Type B pancreatic cell (in vitro differentiated cells): ENCODE data around the gene SNED1. TPM values are rescaled to one million over a fixed set of nuclear protein-coding genes. Genes with fewer than 3 reads are reported as not detected.
A peak's percentile ranks its signal among the peaks of the same experiment; 100 is the strongest.
"Not testable (repeated sequence)": the region's sequence is repeated elsewhere in the genome, so short reads cannot be mapped to it uniquely, and the experiment has no call there.

Experiments
- DNase-seq: peaks from one replicate; pipeline ENCODE4 v3.0.0; 2021; ENCODE audit warnings: mixed read lengths; ENCODE audit not compliant: unreplicated experiment; ENCODE audit errors: extremely low spot score
- H3K27ac Mint-ChIP-seq: 2 replicates; pipeline ENCODE4 v1.8.0; 2021; ENCODE audit warnings: mild to moderate bottlenecking, mixed read lengths
- H3K27me3 Mint-ChIP-seq: 2 replicates; pipeline ENCODE4 v1.8.0; 2021; ENCODE audit warnings: mixed read lengths
- H3K36me3 Mint-ChIP-seq: 2 replicates; pipeline ENCODE4 v1.8.0; 2021; ENCODE audit warnings: mixed read lengths
- H3K4me1 Mint-ChIP-seq: one replicate; pipeline ENCODE4 v1.8.0; 2021; ENCODE audit warnings: mixed read lengths; ENCODE audit not compliant: unreplicated experiment
- H3K4me3 Mint-ChIP-seq: 2 replicates; pipeline ENCODE4 v1.8.0; 2021; ENCODE audit warnings: mild to moderate bottlenecking, mixed read lengths
- H3K9me3 Mint-ChIP-seq: 2 replicates; pipeline ENCODE4 v1.8.0; 2021; ENCODE audit warnings: mixed read lengths
- CTCF ChIP-seq: fragments of 200-600 bp; sonication (generic); conservative IDR thresholded peaks from 2 replicates; pipeline ENCODE4 v1.5.0; 2021; ENCODE audit warnings: antibody characterized with exemption, mild to moderate bottlenecking
- total RNA-seq: library from RNA; stranded (reverse); gene quantifications from 2 replicates; pipeline ENCODE4 v1.2.1, GENCODE V29; 2021; ENCODE audit warnings: low replicate concordance

The SNED1 gene
- total RNA-seq, 1 donor from 2014 or later, result 140 TPM

GRCh38 chr2:241102239-241102803 is 103.9 kb downstream of the SNED1 start, which contains the start of gene MTERF4:
TSS of gene MTERF4 (minus strand) at chr2:241102287. CDS start at chr2:241102273, 14 bp downstream.
- DNase-seq, result peak; percentile 90
- TF ChIP-seq CTCF, result no peak

GRCh38 chr2:241103176-241103595 is 104.8 kb downstream of the SNED1 start:
- DNase-seq, result no peak
- peak overlapping the region; percentile 97 for H3K27ac Mint-ChIP-seq
- no peaks in the 10 kb centered on the region for H3K4me1 Mint-ChIP-seq
- peaks cover 13% of the 10 kb centered on the region for H3K36me3 Mint-ChIP-seq
- H3K4me3 Mint-ChIP-seq, result peak overlapping the region; percentile 99
- no peak for TF ChIP-seq CTCF
- no peaks in the 10 kb centered on the region for H3K9me3 Mint-ChIP-seq
- H3K27me3 Mint-ChIP-seq, result no peaks in the 10 kb centered on the region

More at GRCh38 chr2:241102239-241102803, 103.9 kb downstream of the SNED1 start, which contains the start of gene MTERF4:
- Mint-ChIP-seq H3K4me1 (no peaks in the 10 kb centered on the region), H3K36me3 (peaks cover 16% of the 10 kb centered on the region), H3K4me3 (peak within 1 kb of the TSS; percentile 99), H3K27ac (peak within 1 kb of the TSS; percentile 97), H3K27me3 (no peaks in the 10 kb centered on the region), H3K9me3 (no peaks in the 10 kb centered on the region)

GRCh38 chr2:241104611-241105010 is 106.2 kb downstream of the SNED1 start:
- not testable (repeated sequence) for H3K4me3 Mint-ChIP-seq, H3K4me1 Mint-ChIP-seq, H3K36me3 Mint-ChIP-seq, H3K9me3 Mint-ChIP-seq, DNase-seq, H3K27me3 Mint-ChIP-seq, H3K27ac Mint-ChIP-seq

GRCh38 chr2:241105641-241106040 is 107.2 kb downstream of the SNED1 start:
- Mint-ChIP-seq H3K36me3 (peaks cover 7% of the 10 kb centered on the region), H3K27me3 (no peaks in the 10 kb centered on the region), H3K4me1 (no peaks in the 10 kb centered on the region), H3K4me3 (no peak overlapping the region), H3K9me3 (no peaks in the 10 kb centered on the region), H3K27ac (no peak overlapping the region)
- no peak for DNase-seq
- TF ChIP-seq CTCF, result no peak

GRCh38 chr2:241107031-241107783 is 108.8 kb downstream of the SNED1 start:
- Mint-ChIP-seq H3K4me1 (no peaks in the 10 kb centered on the region), H3K9me3 (no peaks in the 10 kb centered on the region), H3K27ac (no peak overlapping the region), H3K27me3 (no peaks in the 10 kb centered on the region), H3K4me3 (no peak overlapping the region), H3K36me3 (peaks cover 10% of the 10 kb centered on the region)
- TF ChIP-seq CTCF, result no peak
- DNase-seq, result no peak
